AG08396 (cell line): ENCODE results near the gene TMEM89.

Experiments used
- DNase-seq: peaks from one replicate; pipeline ENCODE4 v3.0.0; 2012; ENCODE audit warnings: low spot score, mixed read lengths

TMEM89 gene

DNA sequence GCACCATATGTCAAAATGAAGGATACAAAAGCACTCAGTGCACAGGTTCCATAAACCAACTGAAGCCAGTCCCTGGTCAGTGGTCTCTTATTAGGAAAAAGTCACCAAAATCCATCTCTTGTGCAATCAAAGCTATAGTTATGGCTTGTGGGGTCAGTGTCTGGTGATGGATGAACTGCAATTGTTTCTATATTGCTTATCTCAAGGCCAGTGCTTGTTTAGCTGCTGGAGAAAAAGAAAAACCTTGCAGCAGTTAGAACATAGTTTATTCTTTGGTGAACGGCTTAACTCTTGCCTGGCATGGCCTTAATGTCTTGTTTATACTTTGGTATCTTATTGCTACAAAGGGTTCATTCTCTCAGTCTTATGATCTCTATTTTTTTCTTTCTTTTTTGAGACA lies 9.3 kb downstream of the TMEM89 start:
- no peak for DNase-seq

DNA sequence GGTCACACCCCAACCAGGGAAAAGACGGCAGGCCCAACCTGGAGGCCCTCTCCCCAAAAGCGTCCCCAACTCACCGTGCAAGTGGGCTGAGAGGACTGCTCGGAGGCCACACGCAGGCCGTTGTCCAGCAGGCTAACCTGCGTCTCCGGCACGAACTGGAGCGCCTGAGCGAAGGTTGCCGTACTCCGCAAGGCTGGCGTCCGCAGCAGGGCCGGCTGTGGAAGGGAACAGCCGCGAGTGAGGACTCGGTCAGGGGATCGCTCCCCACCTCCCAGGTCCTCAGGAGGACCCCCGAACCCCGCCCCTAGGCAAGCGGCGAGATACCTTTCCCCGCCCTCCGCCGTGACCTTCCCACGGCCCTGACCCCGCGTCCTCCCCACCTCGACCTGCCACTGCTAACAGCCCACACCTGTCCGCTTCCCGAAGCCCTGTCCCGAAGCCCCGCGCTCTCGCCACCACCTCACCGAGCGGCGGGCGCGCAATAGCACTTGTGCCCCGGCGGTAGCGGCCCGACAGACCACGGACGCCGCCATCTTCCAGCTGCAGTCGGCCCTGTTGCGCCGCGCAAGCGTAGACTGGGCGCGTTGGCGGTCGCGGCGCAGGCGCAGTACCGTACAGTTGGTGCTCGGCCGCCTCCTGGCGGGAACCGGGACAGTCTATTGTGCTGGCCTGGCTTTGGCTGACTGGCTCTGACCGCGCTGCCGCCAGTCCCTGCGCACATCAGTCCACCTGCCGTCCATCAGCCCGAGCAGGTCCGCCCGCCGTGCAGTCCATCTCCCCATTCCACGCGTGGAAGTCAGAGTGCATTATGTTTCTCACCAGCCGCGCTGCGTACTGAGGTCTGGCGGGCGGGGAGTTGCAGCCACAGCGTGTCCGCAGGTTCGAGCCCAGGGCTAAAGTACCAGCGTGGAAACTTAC lies 12.2 kb downstream of the TMEM89 start, which contains the start of gene UQCRC1:
TSS of gene UQCRC1 (minus strand) at position 559 of the 918 bp plus-strand sequence. CDS start at position 533, 26 bp downstream.
- DNase-seq = peak; percentile 98

DNA sequence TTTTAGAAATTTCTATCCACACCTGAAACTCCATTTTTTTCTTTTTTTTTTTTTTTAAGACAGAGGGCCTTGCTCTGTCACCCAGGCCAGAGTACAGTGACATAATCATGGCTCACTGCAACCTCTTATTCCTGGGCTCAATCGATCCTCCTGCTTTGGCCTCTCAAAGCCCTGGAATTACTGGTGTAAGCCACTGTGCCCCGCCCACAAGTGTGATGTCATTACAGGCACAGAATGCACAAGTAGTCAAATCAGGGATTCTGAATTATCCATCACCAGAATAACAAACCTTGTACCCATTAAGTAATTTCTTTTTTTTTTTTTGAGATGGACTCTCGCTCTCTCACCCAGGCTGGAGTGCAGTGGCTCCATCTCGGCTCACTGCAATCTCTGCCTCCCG lies 14.1 kb downstream of the TMEM89 start:
- no peak for DNase-seq

DNA sequence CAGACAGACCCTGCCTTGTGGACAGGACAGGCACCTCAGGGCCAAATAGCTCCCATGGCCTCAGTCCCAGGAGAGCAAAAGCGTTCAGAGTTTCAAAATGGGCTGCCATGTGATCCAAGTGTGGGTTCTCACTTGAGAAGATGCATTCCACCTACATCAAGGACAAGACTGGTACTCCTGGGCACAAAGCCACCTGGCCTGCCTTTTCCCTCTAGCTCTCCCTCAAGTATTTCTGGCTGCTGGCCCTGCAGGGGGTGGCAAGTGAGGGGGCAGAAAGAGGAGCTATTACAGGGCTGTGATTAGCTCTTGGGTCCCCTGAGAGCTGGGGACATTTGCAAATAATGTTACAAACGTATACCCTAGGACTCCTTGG lies 20.0 kb downstream of the TMEM89 start:
- DNase-seq = no peak

DNA sequence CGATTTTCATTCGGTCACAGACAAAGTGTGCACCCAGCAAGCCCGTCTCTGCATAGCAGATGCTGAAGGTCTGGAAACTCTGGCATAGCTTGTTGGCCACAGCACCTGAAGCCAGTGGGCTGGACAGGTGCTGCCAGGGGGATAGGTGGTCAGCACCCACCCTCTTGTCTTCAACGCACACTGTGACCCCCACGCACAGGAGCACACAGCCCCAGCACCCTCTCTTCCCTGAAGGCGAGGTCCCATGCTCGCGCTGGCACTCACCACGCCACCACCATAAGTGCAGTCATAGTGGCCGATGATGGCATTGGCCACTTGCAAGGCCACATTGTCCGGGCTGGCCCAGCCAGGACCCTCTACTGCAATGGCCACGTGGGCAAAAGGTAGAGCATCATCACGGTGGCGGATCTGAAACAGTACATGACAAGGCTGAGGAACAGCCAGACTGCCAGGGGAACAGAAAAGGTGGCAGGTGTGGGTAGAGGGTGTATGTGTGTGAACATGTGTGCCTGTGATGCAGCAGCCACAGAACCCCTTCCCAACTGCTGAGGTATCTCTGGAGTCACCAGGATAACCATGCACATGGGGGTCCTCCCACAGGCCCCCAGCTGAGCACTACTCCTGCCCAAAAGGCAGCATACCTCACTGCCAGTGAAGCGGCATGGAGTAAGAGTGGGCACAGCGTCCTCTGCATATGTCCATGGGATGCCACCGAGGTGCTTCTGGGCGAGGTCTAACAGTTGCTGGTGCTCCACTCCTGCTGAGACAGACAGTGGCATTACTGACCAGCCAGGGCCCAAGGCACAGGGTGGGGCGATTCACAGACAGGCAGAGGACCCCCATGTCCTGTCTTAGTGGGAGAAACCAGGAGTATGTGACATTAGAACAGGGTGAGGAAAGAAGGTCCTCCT lies 20.6 kb downstream of the TMEM89 start:
- DNase-seq = no peak

DNA sequence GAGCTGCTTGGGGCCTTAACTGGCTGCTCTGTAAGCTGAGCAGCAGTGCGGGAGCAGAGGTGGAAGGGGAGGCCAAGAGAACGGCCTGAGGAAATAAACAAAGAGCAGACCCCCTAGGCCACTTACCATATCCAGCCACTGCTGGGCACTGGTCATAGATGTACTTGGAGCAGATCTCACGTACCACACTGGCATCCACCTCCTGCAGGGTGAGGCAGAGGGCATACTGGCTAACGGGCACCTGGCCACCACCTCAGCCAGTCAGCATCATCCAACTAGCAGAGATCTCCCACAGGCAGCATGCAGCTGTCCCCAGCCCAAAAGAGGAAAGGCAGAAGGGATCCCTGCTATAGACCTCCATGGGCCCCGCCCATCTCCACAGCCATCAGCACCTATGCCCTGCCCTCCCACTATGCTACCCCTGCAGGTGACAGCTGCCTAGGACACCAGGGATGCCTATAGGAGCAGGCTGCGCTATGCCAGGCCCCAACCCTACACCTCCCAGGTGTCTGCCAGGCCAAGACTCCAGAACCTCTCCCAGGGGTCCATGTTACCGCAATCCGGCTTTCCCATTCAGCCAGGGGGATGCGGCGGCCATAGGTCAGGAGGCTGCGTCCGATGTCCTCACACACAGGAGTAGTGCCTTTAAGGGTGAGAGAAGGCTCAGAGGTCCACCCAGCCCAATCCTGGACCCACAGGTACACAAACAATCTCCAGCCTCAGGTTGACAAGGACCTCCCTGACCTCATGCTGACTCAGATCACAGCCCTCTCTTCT lies 21.9 kb downstream of the TMEM89 start:
- no peak for DNase-seq

DNA sequence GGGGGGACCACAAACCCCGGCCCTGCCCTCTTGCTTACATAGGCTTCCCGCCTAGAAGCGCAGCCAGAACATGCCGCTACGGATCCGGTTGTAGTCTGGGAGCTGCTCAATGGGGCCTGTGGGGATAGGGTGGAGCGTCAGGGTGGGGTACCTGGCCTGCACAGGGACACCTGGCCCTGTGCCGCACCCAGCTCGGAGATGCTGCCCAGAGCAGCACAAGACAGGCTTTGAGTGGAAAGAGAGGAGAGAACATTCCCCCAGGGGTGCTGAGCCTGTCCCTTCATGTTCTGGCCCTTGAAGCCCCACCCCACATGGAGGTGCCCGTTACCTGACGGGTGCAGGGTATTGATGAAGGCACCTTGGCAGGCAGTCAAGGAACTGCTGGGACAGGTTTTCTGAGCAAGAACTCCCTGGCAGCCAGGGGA lies 22.5 kb downstream of the TMEM89 start:
- DNase-seq = no peak

DNA sequence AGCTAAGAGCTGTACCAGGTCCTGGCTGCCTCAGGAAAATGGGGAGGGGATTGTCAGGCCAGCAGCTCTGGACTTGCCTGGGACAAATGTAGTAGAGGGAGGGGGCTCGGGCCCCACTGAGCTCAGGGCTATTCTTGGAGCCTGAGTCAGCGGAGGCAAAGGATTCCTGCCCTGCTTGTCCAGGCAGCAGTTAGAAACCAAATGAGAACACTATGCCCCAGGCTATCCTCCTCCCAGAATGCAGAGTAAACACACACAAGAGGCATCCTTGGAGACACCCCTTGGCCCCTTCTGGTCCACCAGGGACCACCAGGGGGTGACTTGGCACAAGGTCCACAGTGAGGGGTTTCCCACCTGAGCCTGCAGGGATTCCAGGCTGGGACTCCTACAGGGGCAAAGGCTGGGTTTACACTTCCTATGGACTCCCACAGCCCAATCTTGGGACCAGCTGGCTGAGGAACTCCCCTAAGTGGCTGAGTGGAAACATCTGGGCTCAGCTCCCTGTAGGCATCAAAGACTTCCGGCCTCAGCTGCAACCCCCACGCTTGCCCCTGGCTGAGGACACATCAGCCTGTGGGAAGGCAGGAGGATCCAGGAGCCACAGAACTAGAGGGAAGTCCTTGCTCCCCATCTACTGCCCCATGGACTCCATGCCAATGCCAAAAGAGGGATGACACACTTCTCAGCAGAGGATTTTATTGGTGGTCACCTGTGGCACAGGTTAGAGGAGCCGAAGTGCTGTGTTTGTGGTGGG lies 23.1 kb downstream of the TMEM89 start:
- DNase-seq = peak; percentile 90

DNA sequence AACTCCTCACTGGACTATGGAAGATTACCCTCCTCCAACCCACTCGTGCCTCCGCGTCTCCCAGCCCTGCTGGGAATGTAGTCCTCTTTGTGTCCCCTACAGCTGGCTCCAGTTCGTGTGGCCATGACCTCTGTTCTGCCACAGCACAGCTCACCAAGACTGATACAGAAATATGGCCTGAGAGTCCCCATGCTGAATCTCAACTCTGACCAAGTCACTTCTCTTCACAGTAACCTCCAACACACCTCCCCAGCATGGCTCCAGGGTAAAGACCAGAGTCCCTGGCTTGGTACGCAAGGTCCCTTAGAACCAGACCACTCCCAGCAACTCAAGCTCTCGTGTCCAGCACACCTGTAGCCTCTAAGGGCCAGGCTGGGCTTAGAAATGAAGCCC lies 24.2 kb downstream of the TMEM89 start:
- DNase-seq = no peak

DNA sequence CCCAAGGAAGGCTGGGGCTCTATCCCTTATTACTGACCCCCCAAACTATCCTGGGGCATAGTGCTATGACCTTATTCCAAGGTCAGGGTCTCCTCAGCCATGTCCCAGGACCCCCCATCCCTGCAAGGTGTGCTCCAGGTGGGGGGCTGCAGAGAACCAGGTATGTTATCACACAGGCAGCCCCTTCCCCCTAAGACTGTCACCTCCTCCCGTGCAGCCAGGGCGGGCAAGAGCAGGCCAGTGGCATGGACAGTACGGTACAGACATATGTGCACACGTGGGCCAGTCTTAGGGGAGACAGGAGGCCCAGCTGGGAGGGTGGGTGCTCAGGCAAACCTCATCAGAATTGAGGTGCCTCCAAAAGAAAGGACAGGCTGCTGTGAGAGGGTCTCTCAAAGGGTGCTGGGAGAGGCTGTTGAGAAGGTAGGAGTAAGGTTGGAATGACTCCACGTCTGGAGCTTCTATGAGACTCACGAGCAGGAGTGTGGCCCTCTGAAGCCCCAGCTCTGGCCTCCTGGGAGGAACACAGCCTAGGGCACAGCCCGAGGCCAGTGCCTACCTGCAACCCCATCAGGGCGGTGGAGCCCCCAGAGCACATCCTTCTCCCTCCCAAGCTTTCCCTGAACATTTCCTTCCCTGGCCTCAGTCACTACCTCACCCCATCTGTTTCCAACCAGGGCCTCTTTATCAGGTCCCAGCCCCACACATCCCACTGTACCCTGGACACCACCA lies 24.7 kb downstream of the TMEM89 start:
- no peak for DNase-seq

DNA sequence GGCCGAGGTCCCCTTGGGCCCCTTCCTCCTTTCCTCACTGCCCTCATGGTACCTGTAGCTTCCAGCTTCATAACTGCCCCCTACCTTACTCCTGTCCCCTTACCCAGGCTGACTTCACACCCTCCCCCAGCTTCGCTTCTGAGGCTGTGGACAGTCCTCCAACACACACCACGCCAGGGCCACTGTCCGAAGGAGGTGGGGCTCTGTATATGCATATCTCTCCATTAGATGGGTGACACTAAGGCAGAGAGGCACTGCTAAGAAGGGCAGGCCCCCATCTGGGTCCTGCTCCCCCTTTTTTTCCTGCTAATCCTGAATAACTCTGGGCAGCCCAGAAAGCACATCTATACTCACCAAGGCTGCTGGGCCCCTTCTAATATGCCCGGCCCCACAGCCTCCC lies 25.4 kb downstream of the TMEM89 start:
- DNase-seq = no peak

DNA sequence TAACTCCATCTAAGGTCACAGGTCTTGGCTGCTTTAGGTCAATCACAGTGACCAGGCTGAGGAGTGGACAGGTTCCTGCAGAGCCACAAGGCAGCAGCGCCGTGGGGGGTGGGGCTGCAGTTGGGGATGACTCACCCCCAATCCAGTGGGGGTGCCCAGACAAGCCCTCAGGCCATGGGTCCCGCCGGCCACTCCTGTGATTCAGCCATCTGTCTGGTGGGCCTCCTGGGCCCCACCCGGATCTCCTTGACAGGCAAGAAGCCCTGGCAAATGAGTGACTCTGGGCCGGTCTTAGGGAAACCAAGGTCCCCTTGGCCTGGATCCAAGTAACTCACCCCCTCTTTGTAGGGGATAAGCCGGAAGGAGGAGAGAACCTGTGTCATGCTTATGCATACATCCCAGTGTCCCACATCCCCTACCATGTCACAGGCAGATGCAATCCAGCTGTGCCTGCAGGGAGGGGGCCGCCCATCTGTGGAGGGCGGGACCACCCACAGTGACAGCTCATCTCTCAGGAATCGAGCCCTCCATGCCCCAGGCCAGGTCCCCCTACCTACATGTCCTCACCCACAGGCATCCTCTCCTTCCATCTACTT lies 25.9 kb downstream of the TMEM89 start:
- peak; percentile 91 for DNase-seq

DNA sequence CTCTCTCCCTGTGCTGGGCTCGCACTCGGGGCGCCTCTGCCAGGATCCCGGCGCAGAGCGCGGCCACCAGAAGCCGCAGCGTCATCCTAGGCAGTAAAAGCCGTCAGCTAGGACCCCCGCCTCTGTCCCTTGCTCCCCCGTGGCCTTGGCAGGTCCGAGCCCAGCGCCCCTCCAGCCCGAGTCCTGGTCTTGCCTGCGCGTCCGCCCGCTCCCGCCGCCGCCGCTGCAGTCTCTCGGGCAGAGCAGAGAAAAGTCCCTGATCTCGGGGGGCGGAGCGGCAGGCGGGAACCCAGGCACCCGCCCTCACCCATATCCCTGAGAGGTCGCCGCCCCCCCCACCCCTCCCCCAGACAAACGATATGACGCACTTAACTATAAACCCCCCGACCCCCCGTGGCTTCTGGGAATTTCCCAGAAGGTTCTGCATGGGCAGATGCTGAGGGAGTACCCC lies 26.5 kb downstream of the TMEM89 start, which contains the start of gene COL7A1:
TSS of gene COL7A1 (minus strand) at position 255 of the 451 bp plus-strand sequence. CDS start at position 85, 170 bp downstream.
- DNase-seq = peak; percentile 56

DNA sequence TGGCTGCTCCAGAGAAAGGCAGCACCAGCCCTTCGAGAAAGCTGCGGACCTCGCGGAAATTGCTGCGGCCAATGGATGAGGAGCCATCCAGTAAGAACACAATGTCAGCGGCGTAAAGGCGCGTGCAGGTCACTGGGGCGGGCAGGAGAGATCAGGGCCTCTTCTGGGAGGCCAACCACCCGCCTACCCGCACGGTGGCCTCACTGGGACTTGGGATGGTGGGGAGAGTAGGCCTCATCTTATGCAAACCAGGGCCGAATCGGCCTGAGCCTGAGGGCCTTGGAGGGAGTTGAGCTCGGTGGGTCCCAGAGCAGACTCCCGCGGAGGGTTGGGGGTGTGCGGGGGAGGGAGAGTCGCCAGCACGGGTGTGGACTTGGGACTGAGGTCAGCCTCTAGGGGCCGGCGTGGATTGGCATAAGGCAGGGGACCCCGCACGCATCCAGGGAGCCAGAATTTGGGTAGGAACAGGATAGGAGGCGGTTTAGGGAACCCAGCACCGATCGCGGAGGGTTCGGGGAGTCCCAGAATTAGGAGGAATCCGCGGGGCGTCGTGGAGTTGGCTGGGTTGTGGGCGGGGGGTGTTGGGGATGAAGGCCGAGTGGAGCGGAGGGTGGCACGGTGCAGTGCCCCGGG lies 27.0 kb downstream of the TMEM89 start:
- DNase-seq = peak; percentile 28

DNA sequence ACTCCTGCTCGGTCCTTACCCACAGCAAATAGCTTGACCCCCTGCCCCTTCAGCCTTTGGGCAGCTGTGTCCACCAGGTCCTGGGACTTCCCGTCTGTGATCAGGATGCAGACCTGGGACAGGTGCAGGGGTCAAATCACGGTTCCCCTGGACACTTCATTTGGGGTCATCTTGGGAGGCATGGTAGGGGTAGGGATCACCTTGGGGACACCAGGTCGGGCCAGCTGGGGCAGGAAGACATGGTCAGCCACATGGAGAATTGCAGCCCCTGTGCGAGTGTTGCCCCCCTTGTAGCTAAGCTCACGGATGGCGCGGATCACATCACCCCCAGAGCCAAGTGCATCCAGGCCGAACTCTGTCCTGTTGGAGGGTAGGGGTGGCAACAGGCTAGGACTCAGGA lies 28.2 kb downstream of the TMEM89 start:
- DNase-seq = no peak

DNA sequence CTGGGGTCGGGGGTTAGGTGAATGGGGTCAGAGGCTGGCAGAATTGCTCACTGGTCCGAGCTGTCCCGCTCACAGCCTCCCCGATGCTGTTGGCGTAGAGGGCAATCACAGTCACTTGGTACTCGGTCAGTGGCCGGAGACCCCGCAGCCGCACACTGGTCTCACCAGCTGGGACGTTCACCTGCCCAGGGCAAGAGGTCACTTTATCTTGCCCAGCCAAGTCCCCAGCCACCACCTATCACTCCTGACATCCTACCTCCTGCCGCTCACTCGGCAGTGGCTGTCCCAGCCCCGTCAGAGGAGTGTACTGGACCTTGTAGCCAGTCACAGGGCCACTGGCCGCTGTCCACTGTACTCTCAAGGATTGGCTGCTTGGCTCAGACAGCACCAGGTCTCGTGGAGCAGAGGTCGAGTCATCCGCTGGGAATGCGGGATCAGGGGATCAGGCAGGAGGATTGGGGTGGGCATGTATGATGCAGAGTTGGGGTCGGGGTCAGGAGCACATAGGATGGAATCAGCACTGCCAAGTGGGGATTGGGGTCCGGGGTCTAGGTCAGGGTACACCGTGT lies 29.0 kb downstream of the TMEM89 start:
- peak; percentile 36 for DNase-seq

DNA sequence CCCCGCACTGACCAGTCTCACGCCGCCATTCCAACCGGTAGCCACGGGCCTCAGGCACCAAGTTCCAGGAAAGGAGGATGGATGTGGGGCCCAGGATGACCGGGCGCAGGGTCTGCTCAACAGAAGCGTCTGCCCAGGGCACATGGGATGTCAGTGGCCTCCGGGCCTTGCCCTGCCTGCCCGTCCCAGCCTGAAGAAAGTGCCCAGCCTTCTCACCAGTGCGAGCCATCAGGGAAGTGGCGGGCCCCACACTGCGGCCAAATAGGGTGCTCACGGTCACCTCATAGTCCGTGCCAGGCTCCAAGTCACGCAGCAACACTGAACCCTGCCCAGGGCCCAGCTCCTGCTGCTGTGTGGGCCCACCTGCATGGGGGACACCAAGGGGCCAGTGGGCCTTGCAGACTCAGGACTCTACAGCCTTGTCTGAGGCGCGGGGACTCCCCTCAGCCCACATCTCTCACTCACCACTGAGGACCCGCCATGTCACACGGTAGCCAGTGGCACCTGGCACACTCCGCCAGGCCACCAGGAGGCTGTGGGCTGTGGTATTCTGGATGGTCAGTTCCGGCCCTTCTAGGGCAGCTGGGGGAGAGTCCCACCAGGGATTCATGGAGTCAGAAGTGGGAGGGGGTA lies 29.6 kb downstream of the TMEM89 start:
- no peak for DNase-seq

DNA sequence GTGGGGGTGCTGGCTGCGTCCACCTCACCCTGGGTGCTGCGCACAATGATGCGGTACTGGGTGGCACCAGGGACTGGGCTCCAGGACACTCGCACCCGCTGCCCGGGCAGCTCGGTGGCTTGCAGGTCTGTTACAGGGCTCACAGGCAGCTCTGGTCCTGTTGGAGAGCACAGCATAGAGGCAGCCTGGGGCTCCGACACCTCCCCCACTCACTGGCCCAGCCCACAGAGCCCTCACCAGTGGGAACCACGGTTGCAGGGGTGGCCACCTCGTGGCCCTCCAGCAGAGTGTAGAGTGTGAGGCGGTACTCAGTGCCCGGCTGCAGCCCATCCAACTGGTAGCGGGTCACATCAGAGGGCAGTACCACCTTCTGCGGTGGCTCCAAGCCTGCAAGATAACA lies 30.1 kb downstream of the TMEM89 start:
- no peak for DNase-seq

DNA sequence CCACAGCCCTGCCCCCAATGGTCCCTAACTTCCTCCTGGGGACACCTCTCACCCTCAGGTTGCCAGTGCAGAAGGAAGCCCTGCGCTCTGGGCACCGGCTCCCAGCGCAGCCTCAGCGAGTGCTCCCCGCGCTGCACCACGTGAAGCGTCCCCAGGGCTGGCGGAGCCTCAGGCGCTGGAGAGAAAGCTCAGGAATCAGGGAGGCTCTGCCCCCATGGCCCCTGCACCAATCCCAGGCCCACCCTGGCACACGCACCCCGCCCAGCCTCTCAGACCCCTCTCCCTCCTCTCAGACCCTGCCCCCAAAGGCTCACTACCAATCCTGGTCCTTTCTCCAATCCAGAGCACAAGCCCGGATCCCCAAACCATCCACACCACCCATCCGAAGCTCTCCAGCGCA lies 33.3 kb downstream of the TMEM89 start:
- no peak for DNase-seq
